K562 (cell line): ENCODE data around the gene RELL1. TPM values are rescaled to one million over a fixed set of nuclear protein-coding genes. Genes with fewer than 3 reads are reported as not detected.

Experiments
- ATAC-seq: fragments of 200-7000 bp; cut with Tn5 transposase; 3 replicates; pipeline ENCODE4 v1.9.1; 2020; ENCODE audit warnings: moderate library complexity
- BruUV-seq: library from RNA; stranded (reverse); fragments of 400-500 nt; replicated peaks from 2 replicates; lab custom pipeline; 2021; lab: Mats Ljungman, UMichigan
- CTCF ChIA-PET: fragments of 300-600 bp; formaldehyde crosslinking; extraction: SDS; loops from one replicate; lab custom pipeline; 2021; ENCODE audit warnings: low intra/inter-chr PET ratio; lab: Yijun Ruan, JAX
- POLR2A ChIA-PET: fragments of 300-600, 350-650 bp; sonication (Branson Sonifier 250); formaldehyde crosslinking; extraction: SDS; loops from one replicate; lab custom pipeline; 2021; ENCODE audit warnings: antibody characterized with exemption, inconsistent platforms; lab: Yijun Ruan, JAX
- DNase-seq, 4 experiments: peaks; one replicate each; pipeline versions ENCODE4 v3.0.0 to v3.0.0-alpha.2; 2011 to 2018; ENCODE audit warnings: low spot score in 3 of 4, mixed read lengths in 3 of 4; ENCODE audit errors: extremely low read depth in 1 of 4
- FAIRE-seq: peaks from 2 replicates; lab custom pipeline; 2011; peaks lifted over from hg19 to GRCh38; lab: Jason Lieb, UNC
- H2AFZ ChIP-seq: 2 replicates; pipeline ENCODE4 v1.6.0; 2011; ENCODE audit warnings: low read depth, low read length, control low read depth, inconsistent platforms
- H3K27ac ChIP-seq: fragments of 200-600 bp; 3 replicates; pipeline ENCODE4 v1.8.0; 2011; ENCODE audit warnings: low read depth, mild to moderate bottlenecking, control low read depth, inconsistent platforms, low read length, moderate library complexity, mixed read lengths; ENCODE audit errors: extremely low read depth
- H3K27me3 ChIP-seq, 2 experiments: fragments of 300-600 bp in 1 of 2; 2 replicates in 1 of 2; 3 replicates in 1 of 2; pipeline versions ENCODE4 v1.6.0 to v1.8.0; 2011; ENCODE audit warnings: inconsistent platforms in 2 of 2, low read length in 2 of 2, mild to moderate bottlenecking in 1 of 2, mixed read lengths in 1 of 2, moderate library complexity in 1 of 2; ENCODE audit not compliant: control insufficient read depth in 2 of 2, insufficient read depth in 2 of 2
- H3K36me3 ChIP-seq: fragments of 300-600 bp; 3 replicates; pipeline ENCODE4 v1.8.0; 2011; ENCODE audit warnings: mild to moderate bottlenecking, low read length, inconsistent platforms; ENCODE audit not compliant: control insufficient read depth, insufficient read depth
- H3K4me1 ChIP-seq, 2 experiments: fragments of 200-600 bp in 1 of 2; replicated peaks in 1 of 2; 2 replicates in 1 of 2; 3 replicates in 1 of 2; pipeline versions ENCODE4 v1.5.1 to v1.8.0; 2011; ENCODE audit warnings: inconsistent platforms in 2 of 2, low read length in 2 of 2, mild to moderate bottlenecking in 1 of 2, mixed read lengths in 1 of 2, moderate library complexity in 1 of 2; ENCODE audit not compliant: control insufficient read depth in 2 of 2, insufficient read depth in 2 of 2
- H3K4me2 ChIP-seq: 2 replicates; pipeline ENCODE4 v1.6.1; 2011; ENCODE audit warnings: low read length, control low read depth, inconsistent platforms, mixed read lengths; ENCODE audit not compliant: insufficient read depth
- H3K4me3 ChIP-seq: fragments of 200-600 bp; sonication (generic), shearing (Covaris generic); 2 replicates; pipeline ENCODE4 v1.5.1; 2016; ENCODE audit warnings: control low read depth, inconsistent platforms
- H3K79me2 ChIP-seq: fragments of 200-600 bp; 3 replicates; pipeline ENCODE4 v1.8.0; 2011; ENCODE audit warnings: low read length, inconsistent platforms; ENCODE audit not compliant: control insufficient read depth, insufficient read depth
- H3K9ac ChIP-seq, 2 experiments: 2 replicates each; pipeline versions ENCODE4 v1.6.0 to v1.6.1; 2011; ENCODE audit warnings: low read depth in 2 of 2, low read length in 2 of 2, control low read depth in 1 of 2, inconsistent platforms in 1 of 2, mild to moderate bottlenecking in 1 of 2, mixed read lengths in 1 of 2; ENCODE audit not compliant: insufficient read depth in 1 of 2
- H3K9me1 ChIP-seq: one replicate; pipeline ENCODE4 v1.6.0; 2011; ENCODE audit warnings: inconsistent platforms, mild to moderate bottlenecking, low read length, moderate library complexity; ENCODE audit not compliant: control insufficient read depth, insufficient read depth
- H3K9me3 ChIP-seq: replicated peaks from 2 replicates; pipeline ENCODE4 v1.5.1; 2011; ENCODE audit warnings: low read depth, low read length, inconsistent platforms; ENCODE audit not compliant: control insufficient read depth, insufficient read depth
- H4K20me1 ChIP-seq: replicated peaks from 2 replicates; pipeline ENCODE4 v1.6.1; 2011; ENCODE audit warnings: low read length, inconsistent platforms, mixed read lengths; ENCODE audit not compliant: control insufficient read depth, insufficient read depth
- BDP1 ChIP-seq: IDR thresholded peaks from 3 replicates; pipeline ENCODE4 v1.6.1; 2011; ENCODE audit not compliant: insufficient read length, insufficient read depth
- CBX2 ChIP-seq: fragments of 200-600 bp; sonication (generic); IDR thresholded peaks from one replicate; pipeline ENCODE4 v1.6.1; 2012; ENCODE audit warnings: mild to moderate bottlenecking, low read length, inconsistent platforms; ENCODE audit not compliant: insufficient read depth, poor library complexity, severe bottlenecking
- CXXC5 ChIP-seq: fragments of 250-450 bp; sonication (Bioruptor Pico); IDR thresholded peaks from 2 replicates; pipeline ENCODE4 v1.8.0; 2022; ENCODE audit warnings: inconsistent platforms, mild to moderate bottlenecking, moderate library complexity
- GATAD2A ChIP-seq: fragments of 450-650 bp; IDR thresholded peaks from 2 replicates; pipeline ENCODE4 v1.6.1; 2017
- JUNB ChIP-seq: fragments of 450-650 bp; formaldehyde crosslinking; conservative IDR thresholded peaks from 2 replicates; pipeline ENCODE4 v1.4.0; 2020; ENCODE audit warnings: mild to moderate bottlenecking
- MEF2A ChIP-seq: IDR thresholded peaks from 2 replicates; pipeline ENCODE4 v1.6.1; 2011; ENCODE audit warnings: low read depth, mild to moderate bottlenecking, low read length, moderate library complexity; ENCODE audit not compliant: control insufficient read depth
- NELFE ChIP-seq: IDR thresholded peaks from 2 replicates; pipeline ENCODE4 v1.6.1; 2011; ENCODE audit warnings: mild to moderate bottlenecking; ENCODE audit not compliant: insufficient read depth, insufficient read length
- PHF20 ChIP-seq: fragments of 450-650 bp; IDR thresholded peaks from 2 replicates; pipeline ENCODE4 v1.6.1; 2018; ENCODE audit not compliant: partially characterized antibody
- RBM14 ChIP-seq: fragments of 200-400 bp; formaldehyde crosslinking; IDR thresholded peaks from 2 replicates; pipeline ENCODE4 v1.6.1; 2018; ENCODE audit warnings: low read depth, mild to moderate bottlenecking, low read length, moderate library complexity, borderline replicate concordance; ENCODE audit not compliant: insufficient read depth
- TAF9B ChIP-seq: fragments of 450-650 bp; IDR thresholded peaks from 2 replicates; pipeline ENCODE4 v1.6.1; 2018; ENCODE audit warnings: mild to moderate bottlenecking; ENCODE audit not compliant: partially characterized antibody
- ZNF24 ChIP-seq: fragments of 450-650 bp; IDR thresholded peaks from 2 replicates; pipeline ENCODE4 v1.6.1; 2016
- WGBS: fragments of 100-300 bp; shearing (Covaris generic); methylation state at CpG from one replicate; pipeline ENCODE4 v1.1.6; 2016; ENCODE audit warnings: low coverage, mixed read lengths; ENCODE audit not compliant: insufficient coverage; ENCODE audit errors: missing lambda C conversion rate; 5-methylcytosine and 5-hydroxymethylcytosine counted together
- in situ Hi-C: fragments of 300-500 bp; cut with MboI; formaldehyde crosslinking; loops from 4 replicates; pipeline ENCODE4 v1.15.0; 2018; ENCODE audit warnings: inconsistent platforms, mixed read lengths
- intact Hi-C: fragments of 100-400 bp; cut with micrococcal nuclease; formaldehyde crosslinking; loops from 2 replicates; pipeline ENCODE4 v1.14.2; 2022
- polyA plus RNA-seq, 8 experiments: library from polyadenylated mRNA; depleted of rRNA in 4 of 8; stranded (reverse) in 5 of 8; unstranded in 3 of 8; fragments of >200 nt; fragmentation: Nextera tagmentation in 2 of 8; fragmentation: Illumina TruSeq in 1 of 8; extraction: Ambion mirVana in 2 of 8; extraction: Trizol in 1 of 8; gene quantifications; 2 replicates each; pipeline versions ENCODE4 v1.2.1 to v1.2.3, GENCODE V29; 2011 to 2014; ENCODE audit warnings: inconsistent platforms in 1 of 8, missing spikeins in 1 of 8
- total RNA-seq, 7 experiments: library from RNA; depleted of rRNA in 6 of 7; stranded (reverse); fragments of >200 nt in 6 of 7; fragmentation: Illumina TruSeq in 2 of 7; extraction: Trizol in 2 of 7; gene quantifications; 2 replicates each; pipeline versions ENCODE4 v1.2.1 to v1.2.3, GENCODE V29; 2011 to 2021; ENCODE audit warnings: low replicate concordance in 1 of 7
- TF ChIP-seq, protein P1 (sequence below): fragments of 450-650 bp; IDR thresholded peaks from 2 replicates; pipeline ENCODE4 v1.7.0; 2016; ENCODE audit warnings: borderline replicate concordance
- TF ChIP-seq, protein P2 (sequence below): fragments of 200-800 bp; sonication (Bioruptor generic); IDR thresholded peaks from 2 replicates; pipeline ENCODE4 v1.6.1; 2016; ENCODE audit warnings: missing genetic modification characterization, missing compliant biosample characterization

RELL1 gene
- total and polyA plus RNA-seq, 9 of the 15 experiments (the other 6 are each of a cell fraction or from before 2014, with no cell fraction given): 0.06 to 3.5 (median 1.7) TPM; not detected in 1

DNA sequence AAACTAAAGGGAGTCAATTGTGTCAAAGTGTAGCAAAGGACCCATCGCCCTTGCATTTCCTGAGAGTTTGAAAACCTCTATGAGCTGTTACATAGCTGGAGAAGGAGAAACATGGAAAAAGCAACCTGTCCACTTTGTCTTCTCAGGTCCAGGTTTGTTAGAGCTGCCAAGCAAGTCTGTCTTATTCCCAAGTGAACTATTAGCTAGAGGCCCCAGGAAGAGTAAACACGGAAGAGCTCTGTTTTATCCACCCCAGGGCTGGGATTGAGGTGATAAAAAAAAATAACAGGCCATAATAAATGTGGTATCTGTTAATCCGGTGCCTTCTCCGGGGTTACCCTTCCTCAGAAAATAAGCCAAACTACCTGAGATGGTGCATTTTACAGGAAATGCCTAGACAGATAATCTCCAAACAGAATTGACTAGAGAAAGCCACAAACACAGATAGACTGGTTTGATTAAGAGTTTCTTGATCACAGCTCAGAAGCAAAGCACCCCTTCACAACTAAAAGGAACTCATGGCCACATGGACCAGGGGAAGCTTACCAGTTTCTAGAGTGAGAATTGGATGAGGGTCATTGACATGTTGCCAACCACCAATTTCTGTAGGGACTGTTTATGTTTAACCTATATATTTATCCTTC is 35.9 kb upstream of the RELL1 start (continued):
- TF ChIP-seq CBX2: no peak
- no peak for TF ChIP-seq CXXC5 (CRISPR knock-in tag)
- no peak for TF ChIP-seq JUNB (CRISPR knock-in tag)

DNA sequence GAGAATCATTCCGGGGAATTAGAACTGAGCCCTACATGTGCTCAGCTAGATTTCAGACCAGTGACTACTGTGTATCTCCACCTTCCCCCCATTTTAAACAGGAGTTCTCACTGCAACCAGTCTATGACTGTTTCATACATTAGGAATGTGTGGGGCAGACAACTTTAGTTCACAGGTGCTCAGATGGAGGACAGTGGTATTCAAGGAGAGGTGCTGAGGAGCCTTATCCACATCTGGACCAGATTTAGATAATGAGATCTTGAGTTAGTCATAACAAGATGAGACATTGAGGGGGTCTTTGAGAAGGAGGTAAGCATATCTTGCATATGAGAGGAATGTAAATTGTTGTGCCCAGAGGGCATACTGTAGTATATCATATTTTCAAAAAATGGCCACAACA is 32.8 kb upstream of the RELL1 start:
- Histone ChIP-seq H3K4me1 (peaks cover 0 to 2% of the 10 kb centered on the region in 2 experiments; a peak in 1 of 5 replicates), H2AFZ (no peak overlapping the region), H3K27me3 (peaks cover 3 to 11% of the 10 kb centered on the region in 2 experiments; a peak in 4 of 5 replicates), H3K9me1 (no peaks in the 10 kb centered on the region), H3K4me3 (no peak overlapping the region), H3K4me2 (no peak overlapping the region), H3K36me3 (no peaks in the 10 kb centered on the region), H3K79me2 (no peaks in the 10 kb centered on the region), H4K20me1 (no peaks in the 10 kb centered on the region), H3K27ac (no peak overlapping the region), H3K9me3 (no peaks in the 10 kb centered on the region), H3K9ac (no peak overlapping the region)
- DNase-seq (no peak), ATAC-seq (no peak), FAIRE-seq (no peak)
- WGBS: 0% methylated on average over 1 of the region's 1 CpG
- TF ChIP-seq GATAD2A (no peak), NELFE (no peak), MEF2A (no peak), RBM14 (no peak), PHF20 (no peak), TAF9B (no peak), BDP1 (no peak), ZNF24 (no peak)
- TF ChIP-seq, protein P1, sequence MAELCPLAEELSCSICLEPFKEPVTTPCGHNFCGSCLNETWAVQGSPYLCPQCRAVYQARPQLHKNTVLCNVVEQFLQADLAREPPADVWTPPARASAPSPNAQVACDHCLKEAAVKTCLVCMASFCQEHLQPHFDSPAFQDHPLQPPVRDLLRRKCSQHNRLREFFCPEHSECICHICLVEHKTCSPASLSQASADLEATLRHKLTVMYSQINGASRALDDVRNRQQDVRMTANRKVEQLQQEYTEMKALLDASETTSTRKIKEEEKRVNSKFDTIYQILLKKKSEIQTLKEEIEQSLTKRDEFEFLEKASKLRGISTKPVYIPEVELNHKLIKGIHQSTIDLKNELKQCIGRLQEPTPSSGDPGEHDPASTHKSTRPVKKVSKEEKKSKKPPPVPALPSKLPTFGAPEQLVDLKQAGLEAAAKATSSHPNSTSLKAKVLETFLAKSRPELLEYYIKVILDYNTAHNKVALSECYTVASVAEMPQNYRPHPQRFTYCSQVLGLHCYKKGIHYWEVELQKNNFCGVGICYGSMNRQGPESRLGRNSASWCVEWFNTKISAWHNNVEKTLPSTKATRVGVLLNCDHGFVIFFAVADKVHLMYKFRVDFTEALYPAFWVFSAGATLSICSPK: no peak
- TF ChIP-seq, protein P2, sequence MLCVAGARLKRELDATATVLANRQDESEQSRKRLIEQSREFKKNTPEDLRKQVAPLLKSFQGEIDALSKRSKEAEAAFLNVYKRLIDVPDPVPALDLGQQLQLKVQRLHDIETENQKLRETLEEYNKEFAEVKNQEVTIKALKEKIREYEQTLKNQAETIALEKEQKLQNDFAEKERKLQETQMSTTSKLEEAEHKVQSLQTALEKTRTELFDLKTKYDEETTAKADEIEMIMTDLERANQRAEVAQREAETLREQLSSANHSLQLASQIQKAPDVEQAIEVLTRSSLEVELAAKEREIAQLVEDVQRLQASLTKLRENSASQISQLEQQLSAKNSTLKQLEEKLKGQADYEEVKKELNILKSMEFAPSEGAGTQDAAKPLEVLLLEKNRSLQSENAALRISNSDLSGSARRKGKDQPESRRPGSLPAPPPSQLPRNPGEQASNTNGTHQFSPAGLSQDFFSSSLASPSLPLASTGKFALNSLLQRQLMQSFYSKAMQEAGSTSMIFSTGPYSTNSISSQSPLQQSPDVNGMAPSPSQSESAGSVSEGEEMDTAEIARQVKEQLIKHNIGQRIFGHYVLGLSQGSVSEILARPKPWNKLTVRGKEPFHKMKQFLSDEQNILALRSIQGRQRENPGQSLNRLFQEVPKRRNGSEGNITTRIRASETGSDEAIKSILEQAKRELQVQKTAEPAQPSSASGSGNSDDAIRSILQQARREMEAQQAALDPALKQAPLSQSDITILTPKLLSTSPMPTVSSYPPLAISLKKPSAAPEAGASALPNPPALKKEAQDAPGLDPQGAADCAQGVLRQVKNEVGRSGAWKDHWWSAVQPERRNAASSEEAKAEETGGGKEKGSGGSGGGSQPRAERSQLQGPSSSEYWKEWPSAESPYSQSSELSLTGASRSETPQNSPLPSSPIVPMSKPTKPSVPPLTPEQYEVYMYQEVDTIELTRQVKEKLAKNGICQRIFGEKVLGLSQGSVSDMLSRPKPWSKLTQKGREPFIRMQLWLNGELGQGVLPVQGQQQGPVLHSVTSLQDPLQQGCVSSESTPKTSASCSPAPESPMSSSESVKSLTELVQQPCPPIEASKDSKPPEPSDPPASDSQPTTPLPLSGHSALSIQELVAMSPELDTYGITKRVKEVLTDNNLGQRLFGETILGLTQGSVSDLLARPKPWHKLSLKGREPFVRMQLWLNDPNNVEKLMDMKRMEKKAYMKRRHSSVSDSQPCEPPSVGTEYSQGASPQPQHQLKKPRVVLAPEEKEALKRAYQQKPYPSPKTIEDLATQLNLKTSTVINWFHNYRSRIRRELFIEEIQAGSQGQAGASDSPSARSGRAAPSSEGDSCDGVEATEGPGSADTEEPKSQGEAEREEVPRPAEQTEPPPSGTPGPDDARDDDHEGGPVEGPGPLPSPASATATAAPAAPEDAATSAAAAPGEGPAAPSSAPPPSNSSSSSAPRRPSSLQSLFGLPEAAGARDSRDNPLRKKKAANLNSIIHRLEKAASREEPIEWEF: no peak
- intact Hi-C loops: no loop called here
- POLR2A ChIA-PET: no interaction called here
- BruUV-seq: no TSS peak
- in situ Hi-C loops: no loop called here
- CTCF ChIA-PET: no interaction called here
